ENCODE measurements around the gene ZSCAN21.

The ZSCAN21 gene

DNA sequence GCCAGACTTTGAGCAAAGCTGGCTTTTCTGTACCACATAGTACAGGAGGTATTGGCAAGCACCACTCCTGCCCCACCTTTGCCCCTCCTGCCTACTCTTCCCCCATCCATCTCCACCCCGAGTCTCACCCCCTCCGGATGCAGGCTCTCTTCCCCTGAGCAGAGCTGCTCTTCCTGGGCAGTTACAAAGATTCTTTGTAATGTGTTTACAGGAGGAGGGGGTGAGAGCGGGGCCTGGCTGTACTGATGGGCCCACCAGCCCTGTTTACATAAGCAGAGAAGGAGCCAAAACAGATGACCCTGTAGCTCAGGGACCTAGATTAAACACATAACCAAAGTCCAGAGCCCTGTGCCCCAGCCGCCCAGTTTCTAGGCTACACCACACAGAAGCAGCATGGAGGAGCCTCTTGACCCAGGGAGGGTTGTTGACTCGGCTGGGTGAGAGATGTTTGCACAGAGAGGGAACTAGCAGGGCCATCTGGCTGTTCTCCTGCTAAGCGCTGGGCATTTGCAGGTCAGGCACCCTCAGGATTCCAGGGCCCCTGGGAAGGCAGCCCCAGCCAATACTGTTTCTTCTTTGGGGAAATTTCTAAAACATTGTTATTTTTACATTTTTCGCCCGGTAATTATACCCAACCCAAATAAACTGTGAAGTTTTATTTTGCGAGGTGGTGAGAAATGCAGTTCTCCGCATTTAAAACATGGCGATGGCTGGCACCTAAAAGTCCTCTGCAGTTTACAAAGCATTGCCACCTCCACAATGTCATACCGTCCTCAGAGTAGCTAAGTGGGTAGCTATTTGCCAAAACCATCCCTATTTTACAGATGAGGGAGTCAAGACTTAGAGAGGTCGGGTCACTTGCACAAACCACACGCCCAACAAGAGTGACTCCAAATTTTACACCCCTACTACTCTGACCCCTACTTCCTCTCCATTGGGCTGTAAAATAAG is 45.6 kb upstream of the ZSCAN21 start:
- no peaks in the 10 kb centered on the region for H3K36me3 ChIP-seq (ENCODE audit: control insufficient read depth in 2 of 2, insufficient read depth in 1 of 2, low read length in 2 of 2)
- no peak overlapping the region for H3K4me3 ChIP-seq (ENCODE audit: low read depth, low read length)
- CTCF ChIA-PET: interaction anchor here (0.5 to 0.6 kb wide), 2 partner anchors 112 to 403 kb away, joined by 3 read pairs; no protein-coding TSS in a partner anchor
- POLR2A ChIA-PET: interaction anchor here (0.5 to 0.9 kb wide), 2 partner anchors 11 to 1081 kb away, joined by 3 read pairs; partner anchors contain the start of genes TRIM56 and ZKSCAN1
- H3K4me1 ChIP-seq (ENCODE audit: control insufficient read depth, insufficient read depth, low read length): no peaks in the 10 kb centered on the region
- TF ChIP-seq, protein P1, sequence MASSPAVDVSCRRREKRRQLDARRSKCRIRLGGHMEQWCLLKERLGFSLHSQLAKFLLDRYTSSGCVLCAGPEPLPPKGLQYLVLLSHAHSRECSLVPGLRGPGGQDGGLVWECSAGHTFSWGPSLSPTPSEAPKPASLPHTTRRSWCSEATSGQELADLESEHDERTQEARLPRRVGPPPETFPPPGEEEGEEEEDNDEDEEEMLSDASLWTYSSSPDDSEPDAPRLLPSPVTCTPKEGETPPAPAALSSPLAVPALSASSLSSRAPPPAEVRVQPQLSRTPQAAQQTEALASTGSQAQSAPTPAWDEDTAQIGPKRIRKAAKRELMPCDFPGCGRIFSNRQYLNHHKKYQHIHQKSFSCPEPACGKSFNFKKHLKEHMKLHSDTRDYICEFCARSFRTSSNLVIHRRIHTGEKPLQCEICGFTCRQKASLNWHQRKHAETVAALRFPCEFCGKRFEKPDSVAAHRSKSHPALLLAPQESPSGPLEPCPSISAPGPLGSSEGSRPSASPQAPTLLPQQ (tag by site-specific recombination; IDR thresholded peaks at IDR 0.05): 0 out of 2 replicates have a peak, but pooled peaks have one; percentile 30
- TF ChIP-seq, protein P2, sequence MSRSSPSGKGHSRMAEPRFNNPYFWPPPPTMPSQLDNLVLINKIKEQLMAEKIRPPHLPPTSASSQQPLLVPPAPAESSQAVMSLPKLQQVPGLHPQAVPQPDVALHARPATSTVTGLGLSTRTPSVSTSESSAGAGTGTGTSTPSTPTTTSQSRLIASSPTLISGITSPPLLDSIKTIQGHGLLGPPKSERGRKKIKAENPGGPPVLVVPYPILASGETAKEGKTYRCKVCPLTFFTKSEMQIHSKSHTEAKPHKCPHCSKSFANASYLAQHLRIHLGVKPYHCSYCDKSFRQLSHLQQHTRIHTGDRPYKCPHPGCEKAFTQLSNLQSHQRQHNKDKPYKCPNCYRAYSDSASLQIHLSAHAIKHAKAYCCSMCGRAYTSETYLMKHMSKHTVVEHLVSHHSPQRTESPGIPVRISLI (tag by site-specific recombination; IDR thresholded peaks at IDR 0.05): no peak
- no peak overlapping the region for H3K27ac ChIP-seq (ENCODE audit: extremely low read depth, low read depth, low read length)
- H3K9me3 ChIP-seq (ENCODE audit: control insufficient read depth, insufficient read depth, low read depth, low read length): no peaks in the 10 kb centered on the region

DNA sequence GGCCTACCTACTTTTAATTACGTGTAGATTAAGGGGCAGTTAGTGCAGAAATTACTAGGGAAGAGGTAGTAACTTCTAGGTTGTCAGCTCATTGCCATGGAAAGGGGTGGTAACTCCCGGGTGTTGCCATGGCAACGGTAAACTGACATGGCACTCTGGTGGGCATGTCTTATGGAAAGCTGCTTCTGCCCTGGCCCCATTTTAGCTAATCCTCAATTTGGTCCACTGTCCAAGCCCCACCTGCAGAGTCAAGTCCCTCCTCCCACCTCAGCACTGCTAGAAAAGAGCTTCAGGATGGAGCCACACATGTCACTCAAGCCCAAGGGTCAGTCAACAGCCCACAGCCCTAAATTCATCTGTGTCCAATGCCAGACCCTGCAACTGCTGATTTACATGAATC is 41.7 kb upstream of the ZSCAN21 start:
- CTCF ChIA-PET: interaction anchor here (0.6 to 0.8 kb wide), 2 partner anchors 30 to 534 kb away, joined by 3 to 5 read pairs; no protein-coding TSS in a partner anchor

More for the DNA sequence above, 41.7 kb upstream of the ZSCAN21 start:
- H3K36me3 ChIP-seq (ENCODE audit: control insufficient read depth in 2 of 2, insufficient read depth in 1 of 2, low read length in 2 of 2): no peaks in the 10 kb centered on the region
- TF ChIP-seq ZBTB21 (tag by site-specific recombination; IDR thresholded peaks at IDR 0.05) (no peak), ZNF596 (tag by site-specific recombination; IDR thresholded peaks at IDR 0.05) (no peak), ZNF664 (tag by site-specific recombination; IDR thresholded peaks at IDR 0.05) (no peak), ZNF221 (tag by site-specific recombination; IDR thresholded peaks at IDR 0.05; ENCODE audit: borderline replicate concordance) (no peak), ZNF155 (tag by site-specific recombination; IDR thresholded peaks at IDR 0.05) (no peak), ZNF223 (tag by site-specific recombination; IDR thresholded peaks at IDR 0.05) (no peak), ZNF785 (tag by site-specific recombination; IDR thresholded peaks at IDR 0.05) (no peak), SALL2 (tag by site-specific recombination; IDR thresholded peaks at IDR 0.05; ENCODE audit: borderline replicate concordance) (no peak), ZBTB8A (tag by site-specific recombination; IDR thresholded peaks at IDR 0.05) (no peak), ZBTB48 (tag by site-specific recombination; IDR thresholded peaks at IDR 0.05) (no peak), ZNF394 (tag by site-specific recombination; IDR thresholded peaks at IDR 0.05; ENCODE audit: borderline replicate concordance) (no peak), ZFP41 (tag by site-specific recombination; IDR thresholded peaks at IDR 0.05; ENCODE audit: borderline replicate concordance) (no peak), SCRT2 (tag by site-specific recombination; IDR thresholded peaks at IDR 0.05) (no peak), ZSCAN16 (tag by site-specific recombination; IDR thresholded peaks at IDR 0.05) (no peak), ZNF426 (tag by site-specific recombination; IDR thresholded peaks at IDR 0.05) (no peak), ZNF843 (tag by site-specific recombination; IDR thresholded peaks at IDR 0.05) (no peak)
- TF ChIP-seq, protein P3, sequence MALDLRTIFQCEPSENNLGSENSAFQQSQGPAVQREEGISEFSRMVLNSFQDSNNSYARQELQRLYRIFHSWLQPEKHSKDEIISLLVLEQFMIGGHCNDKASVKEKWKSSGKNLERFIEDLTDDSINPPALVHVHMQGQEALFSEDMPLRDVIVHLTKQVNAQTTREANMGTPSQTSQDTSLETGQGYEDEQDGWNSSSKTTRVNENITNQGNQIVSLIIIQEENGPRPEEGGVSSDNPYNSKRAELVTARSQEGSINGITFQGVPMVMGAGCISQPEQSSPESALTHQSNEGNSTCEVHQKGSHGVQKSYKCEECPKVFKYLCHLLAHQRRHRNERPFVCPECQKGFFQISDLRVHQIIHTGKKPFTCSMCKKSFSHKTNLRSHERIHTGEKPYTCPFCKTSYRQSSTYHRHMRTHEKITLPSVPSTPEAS (tag by site-specific recombination; IDR thresholded peaks at IDR 0.05): no peak
- TF ChIP-seq, protein P4, sequence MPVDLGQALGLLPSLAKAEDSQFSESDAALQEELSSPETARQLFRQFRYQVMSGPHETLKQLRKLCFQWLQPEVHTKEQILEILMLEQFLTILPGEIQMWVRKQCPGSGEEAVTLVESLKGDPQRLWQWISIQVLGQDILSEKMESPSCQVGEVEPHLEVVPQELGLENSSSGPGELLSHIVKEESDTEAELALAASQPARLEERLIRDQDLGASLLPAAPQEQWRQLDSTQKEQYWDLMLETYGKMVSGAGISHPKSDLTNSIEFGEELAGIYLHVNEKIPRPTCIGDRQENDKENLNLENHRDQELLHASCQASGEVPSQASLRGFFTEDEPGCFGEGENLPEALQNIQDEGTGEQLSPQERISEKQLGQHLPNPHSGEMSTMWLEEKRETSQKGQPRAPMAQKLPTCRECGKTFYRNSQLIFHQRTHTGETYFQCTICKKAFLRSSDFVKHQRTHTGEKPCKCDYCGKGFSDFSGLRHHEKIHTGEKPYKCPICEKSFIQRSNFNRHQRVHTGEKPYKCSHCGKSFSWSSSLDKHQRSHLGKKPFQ (tag by site-specific recombination; IDR thresholded peaks at IDR 0.05): no peak
- TF ChIP-seq, protein P5, sequence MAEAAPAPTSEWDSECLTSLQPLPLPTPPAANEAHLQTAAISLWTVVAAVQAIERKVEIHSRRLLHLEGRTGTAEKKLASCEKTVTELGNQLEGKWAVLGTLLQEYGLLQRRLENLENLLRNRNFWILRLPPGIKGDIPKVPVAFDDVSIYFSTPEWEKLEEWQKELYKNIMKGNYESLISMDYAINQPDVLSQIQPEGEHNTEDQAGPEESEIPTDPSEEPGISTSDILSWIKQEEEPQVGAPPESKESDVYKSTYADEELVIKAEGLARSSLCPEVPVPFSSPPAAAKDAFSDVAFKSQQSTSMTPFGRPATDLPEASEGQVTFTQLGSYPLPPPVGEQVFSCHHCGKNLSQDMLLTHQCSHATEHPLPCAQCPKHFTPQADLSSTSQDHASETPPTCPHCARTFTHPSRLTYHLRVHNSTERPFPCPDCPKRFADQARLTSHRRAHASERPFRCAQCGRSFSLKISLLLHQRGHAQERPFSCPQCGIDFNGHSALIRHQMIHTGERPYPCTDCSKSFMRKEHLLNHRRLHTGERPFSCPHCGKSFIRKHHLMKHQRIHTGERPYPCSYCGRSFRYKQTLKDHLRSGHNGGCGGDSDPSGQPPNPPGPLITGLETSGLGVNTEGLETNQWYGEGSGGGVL (tag by site-specific recombination; IDR thresholded peaks at IDR 0.05): no peak
- TF ChIP-seq, protein P6, sequence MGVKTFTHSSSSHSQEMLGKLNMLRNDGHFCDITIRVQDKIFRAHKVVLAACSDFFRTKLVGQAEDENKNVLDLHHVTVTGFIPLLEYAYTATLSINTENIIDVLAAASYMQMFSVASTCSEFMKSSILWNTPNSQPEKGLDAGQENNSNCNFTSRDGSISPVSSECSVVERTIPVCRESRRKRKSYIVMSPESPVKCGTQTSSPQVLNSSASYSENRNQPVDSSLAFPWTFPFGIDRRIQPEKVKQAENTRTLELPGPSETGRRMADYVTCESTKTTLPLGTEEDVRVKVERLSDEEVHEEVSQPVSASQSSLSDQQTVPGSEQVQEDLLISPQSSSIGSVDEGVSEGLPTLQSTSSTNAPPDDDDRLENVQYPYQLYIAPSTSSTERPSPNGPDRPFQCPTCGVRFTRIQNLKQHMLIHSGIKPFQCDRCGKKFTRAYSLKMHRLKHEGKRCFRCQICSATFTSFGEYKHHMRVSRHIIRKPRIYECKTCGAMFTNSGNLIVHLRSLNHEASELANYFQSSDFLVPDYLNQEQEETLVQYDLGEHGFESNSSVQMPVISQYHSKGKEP (tag by site-specific recombination; IDR thresholded peaks at IDR 0.05): no peak
- H3K4me3 ChIP-seq (ENCODE audit: low read depth, low read length): no peak overlapping the region
- H3K27ac ChIP-seq (ENCODE audit: extremely low read depth, low read depth, low read length): no peak overlapping the region
- H3K4me1 ChIP-seq (ENCODE audit: control insufficient read depth, insufficient read depth, low read length): no peaks in the 10 kb centered on the region
- POLR2A ChIA-PET: no interaction called here
- no peaks in the 10 kb centered on the region for H3K9me3 ChIP-seq (ENCODE audit: control insufficient read depth, insufficient read depth, low read depth, low read length)
